ENCODE data around the gene LAMB3. TPM values are rescaled to one million over a fixed set of nuclear protein-coding genes. Genes with fewer than 3 reads are reported as not detected.
"Not testable (repeated sequence)": the region's sequence is repeated elsewhere in the genome, so short reads cannot be mapped to it uniquely, and the experiment has no call there.

Gene LAMB3
- polyA plus RNA-seq (2013) = 3.6 and 4.0 TPM in 2 replicates

DNA sequence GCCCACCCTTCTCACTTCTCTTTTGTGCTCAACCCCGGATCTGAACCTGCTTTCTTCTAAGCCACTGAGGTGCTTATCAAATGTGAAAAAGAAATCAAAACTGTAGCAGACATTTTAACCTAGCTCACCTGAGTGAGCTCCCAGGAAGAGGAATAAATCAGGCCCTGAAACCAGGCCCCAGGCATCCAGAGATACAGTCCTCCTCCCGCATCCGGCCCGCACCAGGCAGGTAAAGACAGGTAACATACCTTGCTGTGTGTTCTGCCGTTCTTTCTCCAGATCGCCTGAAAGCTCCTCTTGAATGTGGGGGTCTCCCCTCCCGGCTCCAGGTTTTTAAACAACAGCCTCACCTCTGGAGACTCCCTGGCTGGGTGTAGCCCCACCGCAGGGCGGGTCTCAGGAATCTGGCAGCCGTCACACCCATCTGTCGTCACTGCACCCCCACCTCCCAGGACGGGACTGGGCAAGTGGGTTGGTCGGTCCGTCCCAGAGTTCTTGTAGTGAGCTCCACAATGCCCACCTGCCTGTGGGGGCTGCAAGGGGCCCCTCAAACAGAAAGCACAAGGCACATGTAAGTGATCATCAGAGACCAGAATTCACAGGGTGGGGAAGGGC is at the start of gene LAMB3:
Gene LAMB3 (minus strand): TSS at position 305 of the 615 bp plus-strand sequence. CDS start 1,481 bp downstream, outside the sequence.
- H3K9ac ChIP-seq (ENCODE audit: low read length) = no peak within 1 kb of the TSS
- WGBS (ENCODE audit: extremely low coverage, insufficient coverage, insufficient read length) = no CpG with 5 or more reads among the region's 14 CpGs
- no peaks in the 10 kb centered on the region for H3K27me3 ChIP-seq (ENCODE audit: insufficient read depth, low read length)
- H3K4ac ChIP-seq (ENCODE audit: low read depth, low read length) = no peak within 1 kb of the TSS
- peak within 1 kb of the TSS; percentile 64 for H2BK120ac ChIP-seq (ENCODE audit: insufficient read depth, low read length, poor library complexity)
- no peaks in the 10 kb centered on the region for H3K9me3 ChIP-seq (ENCODE audit: insufficient read depth, low read depth, low read length)
- peak within 1 kb of the TSS; percentile 72 for H4K91ac ChIP-seq (ENCODE audit: low read depth, low read length)
- H3K18ac ChIP-seq (ENCODE audit: low read length) = peak within 1 kb of the TSS; percentile 59
- H2BK5ac ChIP-seq (ENCODE audit: low read depth, low read length, poor library complexity) = peak within 1 kb of the TSS; percentile 42
- H4K12ac ChIP-seq (ENCODE audit: low read depth, low read length) = no peak within 1 kb of the TSS
- H3K36me3 ChIP-seq (ENCODE audit: control insufficient read depth in 1 of 2, insufficient read depth in 2 of 2, low read length in 2 of 2) = no peaks in the 10 kb centered on the region
- peak within 1 kb of the TSS; percentile 60 for H2AK5ac ChIP-seq (ENCODE audit: low read length)
- no peak within 1 kb of the TSS for H3K14ac ChIP-seq (ENCODE audit: low read length)
- H3K4me2 ChIP-seq (ENCODE audit: low read length) = no peak within 1 kb of the TSS
- H3K4me1 ChIP-seq (ENCODE audit: control insufficient read depth in 1 of 2, insufficient read depth in 2 of 2, low read length in 2 of 2) = peaks cover 19 to 26% of the 10 kb centered on the region in 2 experiments
- H3K79me2 ChIP-seq (ENCODE audit: control insufficient read depth, insufficient read depth, low read length, poor library complexity) = no peaks in the 10 kb centered on the region
- peak; percentile 78 to 82 for DNase-seq
- H3K79me1 ChIP-seq (ENCODE audit: low read length) = peaks cover 6% of the 10 kb centered on the region
- no peak within 1 kb of the TSS for H2AFZ ChIP-seq (ENCODE audit: insufficient read depth, low read length, poor library complexity)
- no peak within 1 kb of the TSS for H4K8ac ChIP-seq (ENCODE audit: low read depth, low read length)
- no peak within 1 kb of the TSS for H3K4me3 ChIP-seq (ENCODE audit: low read depth, low read length)
- H3K27ac ChIP-seq (ENCODE audit: low read depth, low read length) = peak within 1 kb of the TSS; percentile 73
- H2BK12ac ChIP-seq (ENCODE audit: low read length) = peak within 1 kb of the TSS; percentile 65
- H3K23ac ChIP-seq (ENCODE audit: low read length) = no peak within 1 kb of the TSS

DNA sequence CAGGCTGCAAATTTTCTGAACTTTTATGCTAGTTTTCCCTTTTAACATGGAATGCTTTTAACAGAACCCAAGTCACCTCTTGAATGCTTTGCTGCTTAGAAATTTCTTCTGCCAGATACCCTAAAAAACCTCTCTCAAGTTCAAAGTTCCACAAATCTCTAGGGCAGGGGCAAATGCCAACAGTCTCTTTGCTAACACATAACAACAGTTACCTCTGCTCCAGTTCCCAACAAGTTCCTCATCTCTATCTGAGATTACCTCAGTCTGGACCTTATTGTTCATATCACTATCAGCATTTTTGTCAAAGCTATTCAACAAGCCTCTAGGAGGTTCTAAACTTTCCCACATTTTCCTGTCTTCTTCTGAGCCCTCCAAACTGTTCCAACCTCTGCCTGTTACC is 48.5 kb upstream of the LAMB3 start:
- H3K4ac ChIP-seq (ENCODE audit: low read depth, low read length); H2BK120ac ChIP-seq (ENCODE audit: insufficient read depth, low read length, poor library complexity); H3K4me1 ChIP-seq (ENCODE audit: control insufficient read depth in 1 of 2, insufficient read depth in 2 of 2, low read length in 2 of 2); H3K27me3 ChIP-seq (ENCODE audit: insufficient read depth, low read length); H2AK5ac ChIP-seq (ENCODE audit: low read length); H3K79me1 ChIP-seq (ENCODE audit: low read length); H4K91ac ChIP-seq (ENCODE audit: low read depth, low read length); H3K79me2 ChIP-seq (ENCODE audit: control insufficient read depth, insufficient read depth, low read length, poor library complexity); H3K4me2 ChIP-seq (ENCODE audit: low read length); H4K8ac ChIP-seq (ENCODE audit: low read depth, low read length); H3K36me3 ChIP-seq (ENCODE audit: control insufficient read depth in 1 of 2, insufficient read depth in 2 of 2, low read length in 2 of 2); H2BK12ac ChIP-seq (ENCODE audit: low read length); H3K4me3 ChIP-seq (ENCODE audit: low read depth, low read length); H3K9ac ChIP-seq (ENCODE audit: low read length); H2AFZ ChIP-seq (ENCODE audit: insufficient read depth, low read length, poor library complexity); H3K23ac ChIP-seq (ENCODE audit: low read length); H3K14ac ChIP-seq (ENCODE audit: low read length); H2BK5ac ChIP-seq (ENCODE audit: low read depth, low read length, poor library complexity); H4K12ac ChIP-seq (ENCODE audit: low read depth, low read length); H3K18ac ChIP-seq (ENCODE audit: low read length); H3K27ac ChIP-seq (ENCODE audit: low read depth, low read length); DNase-seq; H3K9me3 ChIP-seq (ENCODE audit: insufficient read depth, low read depth, low read length): not testable (repeated sequence)

DNA sequence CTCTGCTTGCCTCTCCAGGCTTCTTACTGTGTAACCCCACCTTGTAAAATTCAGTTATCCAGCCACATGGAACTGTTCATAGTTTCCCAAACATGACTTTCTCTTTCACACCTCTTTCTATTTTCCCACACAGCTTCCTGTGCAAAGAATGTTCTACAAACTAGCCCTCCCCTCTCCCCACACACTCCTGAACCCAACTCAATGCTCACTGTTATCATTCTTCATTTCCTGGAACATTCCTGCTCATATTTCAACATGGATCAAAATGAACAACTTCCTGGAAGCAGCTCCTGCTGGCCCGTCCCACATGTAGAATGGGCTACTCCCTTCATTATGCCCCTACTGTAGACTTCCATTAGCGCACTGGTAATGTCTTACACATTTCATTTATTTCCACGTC is 44.9 kb upstream of the LAMB3 start:
- Histone ChIP-seq H3K9ac (ENCODE audit: low read length) (no peak overlapping the region), H3K27ac (ENCODE audit: low read depth, low read length) (no peak overlapping the region), H3K18ac (ENCODE audit: low read length) (no peak overlapping the region), H4K91ac (ENCODE audit: low read depth, low read length) (no peak overlapping the region), H3K79me1 (ENCODE audit: low read length) (peaks cover 2% of the 10 kb centered on the region), H2BK120ac (ENCODE audit: insufficient read depth, low read length, poor library complexity) (no peak overlapping the region), H2BK12ac (ENCODE audit: low read length) (no peak overlapping the region), H3K14ac (ENCODE audit: low read length) (no peak overlapping the region), H3K9me3 (ENCODE audit: insufficient read depth, low read depth, low read length) (no peaks in the 10 kb centered on the region), H3K23ac (ENCODE audit: low read length) (no peak overlapping the region), H3K4me1 (ENCODE audit: control insufficient read depth in 1 of 2, insufficient read depth in 2 of 2, low read length in 2 of 2) (no peaks in the 10 kb centered on the region), H3K27me3 (ENCODE audit: insufficient read depth, low read length) (peaks cover 3% of the 10 kb centered on the region), H2AFZ (ENCODE audit: insufficient read depth, low read length, poor library complexity) (no peak overlapping the region), H3K4me2 (ENCODE audit: low read length) (no peak overlapping the region), H2AK5ac (ENCODE audit: low read length) (no peak overlapping the region), H4K8ac (ENCODE audit: low read depth, low read length) (no peak overlapping the region), H3K79me2 (ENCODE audit: control insufficient read depth, insufficient read depth, low read length, poor library complexity) (no peaks in the 10 kb centered on the region), H3K4ac (ENCODE audit: low read depth, low read length) (no peak overlapping the region), H3K4me3 (ENCODE audit: low read depth, low read length) (no peak overlapping the region), H2BK5ac (ENCODE audit: low read depth, low read length, poor library complexity) (no peak overlapping the region), H4K12ac (ENCODE audit: low read depth, low read length) (no peak overlapping the region), H3K36me3 (ENCODE audit: control insufficient read depth in 1 of 2, insufficient read depth in 2 of 2, low read length in 2 of 2) (no peaks in the 10 kb centered on the region)
- no CpG with 5 or more reads among the region's 3 CpGs for WGBS (ENCODE audit: extremely low coverage, insufficient coverage, insufficient read length)
- no peak for DNase-seq

DNA sequence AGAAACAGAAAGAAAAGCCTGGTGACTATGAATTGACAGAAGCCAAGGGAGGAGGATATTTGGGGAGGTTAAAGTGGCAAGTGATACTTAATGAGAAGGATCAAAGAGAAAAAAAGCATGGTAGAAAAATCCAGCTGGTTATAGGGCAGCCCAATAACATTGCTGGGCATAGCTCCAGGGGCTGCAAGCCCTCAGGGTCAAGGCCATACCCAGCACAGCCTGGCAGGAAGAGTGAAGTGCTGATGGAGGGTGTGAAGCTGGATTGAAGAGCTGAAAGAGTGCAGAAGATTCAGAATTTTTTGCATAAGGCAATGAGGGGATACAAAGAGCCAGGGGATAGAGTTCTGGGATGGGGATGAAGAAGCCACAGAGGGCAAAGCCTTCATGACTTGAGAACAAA is 44.4 kb upstream of the LAMB3 start:
- no peak overlapping the region for H2AK5ac ChIP-seq (ENCODE audit: low read length)
- DNase-seq = no peak
- no peak overlapping the region for H3K27ac ChIP-seq (ENCODE audit: low read depth, low read length)
- no peak overlapping the region for H3K9ac ChIP-seq (ENCODE audit: low read length)
- no peak overlapping the region for H4K8ac ChIP-seq (ENCODE audit: low read depth, low read length)
- no peak overlapping the region for H3K4me3 ChIP-seq (ENCODE audit: low read depth, low read length)
- no peaks in the 10 kb centered on the region for H3K9me3 ChIP-seq (ENCODE audit: insufficient read depth, low read depth, low read length)
- peaks cover 3% of the 10 kb centered on the region for H3K27me3 ChIP-seq (ENCODE audit: insufficient read depth, low read length)
- H3K4me1 ChIP-seq (ENCODE audit: control insufficient read depth in 1 of 2, insufficient read depth in 2 of 2, low read length in 2 of 2) = no peaks in the 10 kb centered on the region
- no peak overlapping the region for H2BK5ac ChIP-seq (ENCODE audit: low read depth, low read length, poor library complexity)
- H3K18ac ChIP-seq (ENCODE audit: low read length) = no peak overlapping the region
- no peak overlapping the region for H2BK12ac ChIP-seq (ENCODE audit: low read length)
- H4K12ac ChIP-seq (ENCODE audit: low read depth, low read length) = no peak overlapping the region
- H3K14ac ChIP-seq (ENCODE audit: low read length) = no peak overlapping the region
- H2BK120ac ChIP-seq (ENCODE audit: insufficient read depth, low read length, poor library complexity) = no peak overlapping the region
- H4K91ac ChIP-seq (ENCODE audit: low read depth, low read length) = no peak overlapping the region
- H3K4me2 ChIP-seq (ENCODE audit: low read length) = no peak overlapping the region
- no peaks in the 10 kb centered on the region for H3K36me3 ChIP-seq (ENCODE audit: control insufficient read depth in 1 of 2, insufficient read depth in 2 of 2, low read length in 2 of 2)
- H3K79me2 ChIP-seq (ENCODE audit: control insufficient read depth, insufficient read depth, low read length, poor library complexity) = no peaks in the 10 kb centered on the region
- no peak overlapping the region for H3K23ac ChIP-seq (ENCODE audit: low read length)
- no peak overlapping the region for H2AFZ ChIP-seq (ENCODE audit: insufficient read depth, low read length, poor library complexity)
- no peak overlapping the region for H3K4ac ChIP-seq (ENCODE audit: low read depth, low read length)
- peaks cover 2% of the 10 kb centered on the region for H3K79me1 ChIP-seq (ENCODE audit: low read length)
